Lung (tissue), 12 donors: Measurements from ENCODE around the gene LCN12. TPM values are rescaled to one million over a fixed set of nuclear protein-coding genes. Genes with fewer than 3 reads are reported as not detected.

Experiments used
- ATAC-seq: fragments of 200-7000 bp; cut with Tn5 transposase; one replicate; pipeline ENCODE4 v1.9.1; 2020; ENCODE audit warnings: moderate number of reproducible peaks; ENCODE audit not compliant: insufficient read depth, low FRiP score
- DNase-seq, 3 donors: peaks; one replicate each; pipeline ENCODE4 v3.0.0-alpha.2; 2013 to 2017
- H3K27ac ChIP-seq, 2 donors: one replicate each; pipeline ENCODE4 v1.5.1; 2013; ENCODE audit warnings: mild to moderate bottlenecking in 2 of 2, moderate library complexity in 2 of 2, control low read depth in 1 of 2, inconsistent platforms in 1 of 2, low read depth in 1 of 2, low read length in 1 of 2
- H3K27me3 ChIP-seq, 3 donors: one replicate each; pipeline ENCODE4 v1.5.1; 2013; ENCODE audit warnings: low read length in 2 of 3; ENCODE audit not compliant: control insufficient read depth in 3 of 3, insufficient read depth in 3 of 3
- H3K36me3 ChIP-seq, 4 donors: one replicate each; pipeline ENCODE4 v1.5.1; 2013; ENCODE audit warnings: low read length in 4 of 4, mild to moderate bottlenecking in 1 of 4, moderate library complexity in 1 of 4; ENCODE audit not compliant: control insufficient read depth in 4 of 4, insufficient read depth in 4 of 4
- H3K4me1 ChIP-seq, 5 donors: one replicate each; pipeline ENCODE4 v1.5.1; 2013; ENCODE audit warnings: low read length in 5 of 5, mild to moderate bottlenecking in 2 of 5, moderate library complexity in 1 of 5; ENCODE audit not compliant: control insufficient read depth in 5 of 5, insufficient read depth in 5 of 5
- H3K4me3 ChIP-seq: one replicate; pipeline ENCODE4 v1.5.1; 2013; ENCODE audit warnings: mild to moderate bottlenecking, control low read depth, moderate library complexity
- H3K9ac ChIP-seq, 2 donors: one replicate each; pipeline ENCODE4 v1.5.1; 2013; ENCODE audit warnings: low read length in 2 of 2, control low read depth in 1 of 2; ENCODE audit not compliant: insufficient read depth in 1 of 2
- H3K9me3 ChIP-seq, 4 donors: one replicate each; pipeline ENCODE4 v1.5.1; 2013; ENCODE audit warnings: low read length in 3 of 4, mild to moderate bottlenecking in 1 of 4, moderate library complexity in 1 of 4; ENCODE audit not compliant: control insufficient read depth in 4 of 4, insufficient read depth in 3 of 4
- CTCF ChIP-seq: IDR thresholded peaks from 2 replicates; pipeline ENCODE4 v1.5.1; 2012; ENCODE audit warnings: mild to moderate bottlenecking; ENCODE audit errors: control extremely low read depth, extremely low read depth
- WGBS, 2 donors: extraction: QIAGEN DNeasy Blood & Tissue Kit; methylation state at CpG; one replicate each; pipeline ENCODE4 v1.1.7; 2013; 5-methylcytosine and 5-hydroxymethylcytosine counted together
- polyA plus RNA-seq, 2 donors: library from polyadenylated mRNA; stranded (reverse); fragments of 200-250 nt; gene quantifications; one replicate each; pipeline ENCODE4 v1.2.1, GENCODE V29; 2013
- total RNA-seq, 2 donors: library from RNA; depleted of rRNA in 1 of 2; stranded (reverse); fragments of >200 nt in 1 of 2; gene quantifications; one replicate each; pipeline ENCODE4 v1.2.1, GENCODE V29; 2014 to 2021
- donor health status: control.
- donor health status: control.
- donor health status: Bipolar disorder and iron deficiency.
- donor health status: healthy.
- donor health status: DM: yes; HTN: yes; CAD: no.

Gene LCN12
- total and polyA plus RNA-seq, 4 donors: 0.35 to 6.3 (median 3.2) TPM

GRCh38 chr9:136917902-136918301, 34.2 kb upstream of the LCN12 start:
- H3K4me3 ChIP-seq: no peak overlapping the region
- TF ChIP-seq CTCF: no peak
- DNase-seq (no peak), ATAC-seq (no peak)
- peaks cover 7 to 54% (median 16%) of the 10 kb centered on the region in 4 donors for H3K36me3 ChIP-seq
- H3K9me3 ChIP-seq: no peaks in the 10 kb centered on the region
- WGBS, 2 donors: 65 to 80% methylated on average over 11 of the region's 11 CpGs
- no peak overlapping the region for H3K9ac ChIP-seq
- H3K27me3 ChIP-seq: no peaks in the 10 kb centered on the region
- no peak overlapping the region for H3K27ac ChIP-seq
- no peaks in the 10 kb centered on the region for H3K4me1 ChIP-seq

DNA sequence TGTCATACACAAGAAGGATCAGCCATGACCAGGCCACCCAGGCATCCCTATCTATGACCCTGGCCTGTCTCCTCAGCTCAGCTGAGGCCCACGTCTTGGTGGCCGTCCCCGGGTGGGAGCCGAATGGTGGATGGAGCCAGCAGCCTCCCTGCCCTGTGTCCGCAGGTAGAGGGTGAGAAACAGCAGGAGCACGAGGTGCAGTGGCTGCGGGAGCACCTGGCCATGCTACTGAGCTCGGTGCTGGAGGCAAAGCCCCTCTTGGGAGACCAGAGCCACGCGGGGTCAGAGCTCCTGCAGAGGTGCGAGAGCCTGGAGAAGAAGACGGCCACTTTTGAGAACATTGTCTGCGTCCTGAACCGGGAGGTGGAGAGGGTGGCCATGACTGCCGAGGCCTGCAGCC, 32.0 kb upstream of the LCN12 start:
- no peaks in the 10 kb centered on the region for H3K27me3 ChIP-seq
- H3K4me1 ChIP-seq: no peaks in the 10 kb centered on the region
- DNase-seq (no peak), ATAC-seq (no peak)
- H3K4me3 ChIP-seq: no peak overlapping the region
- peaks cover 4 to 52% (median 18%) of the 10 kb centered on the region in 4 donors for H3K36me3 ChIP-seq
- H3K9me3 ChIP-seq: no peaks in the 10 kb centered on the region
- H3K9ac ChIP-seq: no peak overlapping the region
- TF ChIP-seq CTCF: no peak
- no peak overlapping the region for H3K27ac ChIP-seq
- 97% methylated on average over 15 of the region's 15 CpGs for WGBS, 2 donors

GRCh38 chr9:136920734-136921231, 31.3 kb upstream of the LCN12 start:
- Histone ChIP-seq H3K27ac (peak overlapping the region in 1 of 2 donors; percentile 39), H3K4me1 (peaks cover 0 to 2% (median 0%) of the 10 kb centered on the region in 5 donors), H3K36me3 (peaks cover 4 to 55% (median 16%) of the 10 kb centered on the region in 4 donors), H3K27me3 (no peaks in the 10 kb centered on the region), H3K9ac (no peak overlapping the region), H3K9me3 (no peaks in the 10 kb centered on the region), H3K4me3 (no peak overlapping the region)
- WGBS, 2 donors: 94 to 99% methylated on average over 14 of the region's 14 CpGs
- DNase-seq (no peak), ATAC-seq (no peak)
- TF ChIP-seq CTCF: no peak

DNA sequence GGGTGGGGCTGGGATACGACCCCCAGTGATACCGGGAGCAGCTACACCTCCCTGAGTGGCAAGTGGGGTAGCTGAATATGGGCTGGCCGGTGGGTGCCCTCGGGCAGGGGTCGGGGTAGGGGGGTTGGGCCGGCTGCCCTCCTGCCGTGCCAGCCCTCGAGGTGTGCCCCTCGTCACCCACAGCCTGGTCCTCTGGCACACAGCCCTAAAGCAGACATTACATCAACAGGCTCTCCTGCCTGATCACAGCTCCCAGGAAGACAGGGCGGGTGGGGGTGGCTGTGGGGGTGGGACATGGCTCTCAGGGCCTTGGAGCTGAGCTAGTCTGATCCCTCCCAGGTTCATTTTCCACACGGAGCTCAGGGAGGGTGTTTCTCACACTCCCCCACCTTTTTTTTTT, 30.8 kb upstream of the LCN12 start:
- Histone ChIP-seq H3K9ac (no peak overlapping the region), H3K4me3 (no peak overlapping the region), H3K27me3 (no peaks in the 10 kb centered on the region), H3K36me3 (peaks cover 4 to 57% (median 14%) of the 10 kb centered on the region in 4 donors), H3K27ac (peak overlapping the region in 1 of 2 donors; percentile 39), H3K9me3 (no peaks in the 10 kb centered on the region), H3K4me1 (peaks cover 0 to 3% (median 0%) of the 10 kb centered on the region in 5 donors)
- TF ChIP-seq CTCF: no peak
- ATAC-seq (no peak), DNase-seq (no peak)
- 89 to 91% methylated on average over 11 of the region's 11 CpGs for WGBS, 2 donors
